Measurements from ENCODE around the gene ADAMTSL4.
"Not testable (repeated sequence)": the region's sequence is repeated elsewhere in the genome, so short reads cannot be mapped to it uniquely, and the experiment has no call there.

The ADAMTSL4 gene

DNA sequence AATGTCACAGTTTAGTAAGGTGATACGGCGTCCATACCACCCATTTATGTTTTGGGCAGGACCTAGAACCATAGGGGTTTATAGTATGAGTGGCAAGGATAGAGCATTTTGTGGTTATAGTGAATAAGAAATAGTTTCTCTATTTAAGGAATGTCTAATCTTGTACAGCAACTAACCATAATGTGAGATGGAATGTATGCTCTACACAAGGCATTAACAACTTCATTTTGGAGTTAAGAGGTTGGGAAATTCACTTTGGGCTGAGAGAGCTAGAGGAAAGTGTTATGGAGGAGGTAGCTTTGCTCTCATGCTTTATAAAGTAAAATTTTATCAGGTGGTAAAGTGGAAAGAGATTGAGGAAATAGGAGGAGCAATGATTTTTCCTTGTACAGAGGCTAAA lies 33.2 kb downstream of the ADAMTSL4 start:
- no peak for DNase-seq (ENCODE audit: low read depth in 3 of 3)

DNA sequence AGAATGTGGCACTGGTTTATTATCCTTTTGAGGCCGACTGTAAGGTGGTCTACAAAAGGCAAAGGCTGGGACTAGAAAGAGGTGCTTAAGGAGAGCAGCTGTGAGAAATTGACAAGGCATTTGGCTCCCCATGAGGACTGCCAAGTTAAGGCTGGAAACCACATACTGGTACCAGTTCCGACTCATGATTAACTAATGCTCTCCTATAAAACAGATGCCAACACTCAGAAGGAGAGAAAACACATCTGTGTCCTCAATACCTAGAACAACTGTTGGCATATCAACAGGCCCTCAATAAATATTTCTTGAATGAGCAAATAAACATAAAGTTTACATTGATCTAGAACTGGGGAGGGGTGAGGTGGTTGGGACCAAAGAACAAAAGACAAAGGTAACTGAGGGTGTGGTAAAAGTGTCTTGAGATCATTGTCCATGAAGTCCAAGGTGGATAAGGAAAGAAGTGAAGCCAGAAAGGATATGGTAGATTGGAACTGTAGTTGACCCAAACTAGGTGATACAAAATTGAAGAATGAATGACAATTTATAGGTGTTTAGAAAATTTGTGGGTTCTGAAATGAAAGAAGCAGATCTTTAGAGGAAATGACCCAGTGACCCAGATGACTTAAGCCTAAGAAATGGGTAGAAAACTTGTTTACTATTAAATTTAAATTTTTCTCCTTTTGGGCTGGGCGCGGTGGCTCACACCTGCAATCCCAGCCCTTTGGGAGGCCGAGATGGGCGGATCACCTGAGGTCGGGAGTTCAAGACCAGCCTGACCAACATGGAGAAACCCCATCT lies 47.1 kb downstream of the ADAMTSL4 start:
- DNase-seq (ENCODE audit: low read depth in 3 of 3), result no peak

GRCh38 chr1:150596976-150597375 lies 47.8 kb downstream of the ADAMTSL4 start:
- no peak for DNase-seq (ENCODE audit: low read depth in 3 of 3)

- not testable (repeated sequence) for DNase-seq (ENCODE audit: low read depth in 3 of 3)
These were observed 49.1 kb downstream of the ADAMTSL4 start for GRCh38 chr1:150598346-150598745.

DNA sequence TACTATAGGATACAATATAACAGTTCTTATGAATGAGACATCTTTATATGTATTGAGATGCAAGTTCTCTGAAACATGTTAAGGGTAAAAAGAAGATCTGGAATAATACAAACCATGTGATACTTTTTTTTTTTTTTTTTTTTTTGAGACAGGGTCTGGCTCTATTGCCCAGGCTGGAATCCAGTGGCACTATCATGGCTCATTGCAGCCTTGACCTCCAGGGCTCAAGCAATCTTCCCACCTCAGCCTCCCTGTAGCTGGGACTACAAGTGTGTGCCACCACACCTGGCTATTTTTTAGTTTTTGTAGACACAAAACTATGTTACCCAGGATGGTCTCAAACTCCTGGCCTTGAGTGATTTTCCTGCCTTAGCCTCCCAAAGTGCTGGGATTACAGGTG lies 52.3 kb downstream of the ADAMTSL4 start:
- no peak for DNase-seq (ENCODE audit: low read depth in 3 of 3)

DNA sequence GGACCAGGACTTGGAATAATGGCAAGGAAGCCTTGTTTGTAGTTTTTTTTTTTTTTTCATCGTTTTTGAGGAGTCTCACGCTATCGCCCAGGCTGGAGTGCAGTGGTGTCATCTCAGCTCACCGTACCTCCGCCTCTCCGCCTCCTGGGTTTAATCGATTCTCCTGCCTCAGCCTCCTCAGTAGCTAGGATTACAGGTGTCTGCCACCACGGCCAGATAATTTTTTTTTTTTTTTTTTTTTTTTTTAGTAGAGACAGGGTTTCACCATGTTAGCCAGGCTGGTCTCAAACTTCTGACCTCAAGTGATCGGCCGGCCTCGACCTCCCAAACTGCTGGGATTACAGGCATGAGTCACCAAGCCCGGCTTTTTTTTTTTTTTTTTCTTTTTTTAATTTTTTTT lies 53.2 kb downstream of the ADAMTSL4 start:
- not testable (repeated sequence) for DNase-seq (ENCODE audit: low read depth in 3 of 3)

GRCh38 chr1:150603711-150604110 lies 54.5 kb downstream of the ADAMTSL4 start:
- DNase-seq (ENCODE audit: low read depth in 3 of 3), result no peak

DNA sequence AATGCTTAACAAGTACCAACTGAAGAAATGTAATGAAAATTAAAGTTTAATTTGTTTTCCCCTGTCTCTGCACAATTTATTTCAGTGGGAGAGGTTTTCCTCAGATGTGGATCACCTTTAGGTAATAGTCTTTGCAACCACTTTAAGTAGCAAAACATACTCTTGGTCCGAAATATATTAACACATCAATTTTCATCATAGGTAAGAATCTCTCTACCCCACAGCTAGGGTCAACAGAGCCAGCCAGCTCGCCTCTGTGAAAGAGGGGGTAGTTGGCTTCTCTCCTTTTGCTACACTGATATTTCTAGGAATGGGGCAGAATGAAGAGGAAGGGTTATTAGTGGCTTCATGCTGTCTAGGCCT lies 55.0 kb downstream of the ADAMTSL4 start:
- DNase-seq (ENCODE audit: low read depth in 3 of 3), result no peak

DNA sequence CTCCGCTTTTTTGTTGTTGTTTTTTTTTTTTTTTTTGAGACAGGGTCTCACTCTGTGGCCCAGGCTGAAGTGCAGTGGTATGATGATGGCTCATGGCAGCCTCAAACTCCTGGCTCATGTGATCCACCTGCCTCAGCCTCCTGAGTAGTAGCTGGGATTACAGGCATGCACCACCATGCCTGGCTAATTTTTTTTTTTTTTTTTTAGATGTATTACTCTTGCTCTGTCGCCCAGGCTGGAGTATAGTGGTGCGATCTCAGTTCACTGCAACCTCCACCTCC lies 56.2 kb downstream of the ADAMTSL4 start:
- DNase-seq (ENCODE audit: low read depth in 3 of 3), result not testable (repeated sequence)

DNA sequence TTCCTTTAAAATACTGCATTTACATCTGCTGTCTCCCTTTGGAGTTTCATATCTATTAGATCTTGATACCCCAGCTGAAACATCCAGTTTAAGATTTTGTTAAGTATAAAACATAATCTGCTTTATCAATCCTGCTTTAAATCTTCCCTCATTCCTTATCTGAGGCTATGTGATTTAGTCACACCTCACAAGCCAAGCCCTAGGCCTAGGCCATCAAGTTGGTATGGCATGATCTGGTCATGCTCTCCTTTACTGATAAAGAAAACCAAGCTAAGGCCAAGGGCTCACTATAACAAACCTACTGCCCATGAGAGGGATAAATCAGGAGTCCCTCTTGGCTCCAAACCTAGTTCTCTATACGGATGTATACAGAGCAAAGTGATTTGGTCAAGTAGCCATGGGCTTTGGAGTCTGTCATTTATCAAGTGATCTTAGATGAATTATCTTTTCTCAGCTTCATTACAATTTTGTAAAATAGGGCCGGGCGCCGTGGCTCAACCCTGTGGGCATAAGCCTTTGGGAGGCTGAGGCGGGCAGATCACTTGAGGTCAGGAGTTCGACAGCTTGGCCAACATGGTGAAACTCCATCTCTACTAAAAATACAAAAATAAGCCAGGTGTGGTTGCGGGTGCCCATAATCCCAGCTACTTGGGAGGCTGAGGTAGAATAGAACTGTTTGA lies 57.4 kb downstream of the ADAMTSL4 start:
- DNase-seq (ENCODE audit: low read depth in 3 of 3), result no peak

DNA sequence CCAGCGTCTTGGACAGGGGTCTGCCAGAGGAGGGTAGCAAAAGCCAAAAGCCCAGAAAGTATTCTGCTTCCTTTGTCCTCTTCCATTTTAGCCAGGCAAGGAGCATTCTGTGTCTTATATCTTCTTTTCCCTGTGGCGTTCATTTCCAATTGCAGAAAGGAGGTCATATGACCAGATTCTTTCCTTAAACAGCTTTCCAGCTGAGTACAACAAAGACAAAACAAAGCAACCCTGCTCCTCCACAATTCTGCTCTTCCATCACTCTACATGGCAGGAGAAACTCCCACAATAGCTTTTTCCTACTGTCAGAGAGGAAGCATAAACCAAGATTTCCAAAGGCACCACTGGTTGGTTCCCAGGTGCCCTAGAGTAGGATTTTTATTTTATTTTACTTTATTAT lies 60.5 kb downstream of the ADAMTSL4 start:
- no peak for DNase-seq (ENCODE audit: low read depth in 3 of 3)
